AML-193 (cell line): ENCODE data around the gene CDH13.

Source experiments
- DNase-seq, 2 experiments: peaks; one replicate each; lab custom pipeline; 2025; lab: John Stamatoyannopoulos, UW

CDH13 gene

GRCh38 chr16:83622010-83622409 lies 995.2 kb downstream of the CDH13 start:
- no peak for DNase-seq

DNA sequence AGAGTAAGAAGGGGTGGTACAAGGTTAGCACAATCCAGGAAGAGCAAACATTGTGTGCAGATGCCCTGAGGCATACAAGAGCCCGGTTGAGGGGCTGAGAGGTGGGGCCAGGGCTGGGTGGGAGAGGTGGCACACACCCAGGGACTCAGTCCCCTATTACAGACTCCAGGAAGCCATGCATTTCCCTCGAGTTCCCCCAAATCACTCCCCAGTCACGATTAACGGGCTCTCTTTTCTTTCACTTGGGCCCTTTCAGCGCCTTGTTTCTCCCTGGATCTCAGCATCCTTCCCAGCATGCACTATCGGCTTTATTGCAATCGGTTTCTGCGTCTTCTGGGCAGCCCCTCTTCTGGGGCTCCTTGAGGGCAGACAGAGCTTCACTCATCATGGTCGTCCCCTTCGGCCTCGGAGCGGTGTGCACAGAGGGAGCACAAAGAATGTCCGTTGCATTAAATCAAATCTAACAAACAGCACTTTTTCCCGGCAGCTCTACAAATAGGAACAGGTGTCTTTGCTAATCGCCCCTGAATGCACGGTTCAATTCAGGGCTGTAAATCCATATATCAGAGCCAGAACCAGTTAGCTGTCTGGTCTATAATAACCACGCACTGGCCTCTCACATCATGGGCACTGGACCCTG lies 996.4 kb downstream of the CDH13 start:
- no peak for DNase-seq

DNA sequence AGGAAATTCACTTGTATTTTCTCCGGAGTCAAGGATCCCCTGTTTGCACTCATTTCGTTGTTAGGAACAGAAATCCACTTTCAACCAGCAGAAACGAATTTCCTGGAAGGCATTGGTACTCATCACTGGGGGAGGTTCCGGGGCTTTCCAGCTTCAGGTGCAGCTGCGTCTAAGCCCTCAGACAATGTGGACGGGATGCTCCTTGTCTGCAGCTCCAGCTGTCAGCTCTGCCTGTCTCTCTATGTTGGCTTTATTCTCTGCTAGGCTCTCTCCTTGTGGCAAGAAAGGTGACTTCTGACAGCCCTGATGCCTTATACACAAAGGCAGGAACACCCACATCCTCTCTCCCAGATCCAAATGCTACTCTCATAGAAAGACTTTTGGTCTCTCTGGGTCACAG lies 997.1 kb downstream of the CDH13 start:
- DNase-seq: no peak

- no peak for DNase-seq
These were observed 997.8 kb downstream of the CDH13 start for GRCh38 chr16:83624429-83625120.

DNA sequence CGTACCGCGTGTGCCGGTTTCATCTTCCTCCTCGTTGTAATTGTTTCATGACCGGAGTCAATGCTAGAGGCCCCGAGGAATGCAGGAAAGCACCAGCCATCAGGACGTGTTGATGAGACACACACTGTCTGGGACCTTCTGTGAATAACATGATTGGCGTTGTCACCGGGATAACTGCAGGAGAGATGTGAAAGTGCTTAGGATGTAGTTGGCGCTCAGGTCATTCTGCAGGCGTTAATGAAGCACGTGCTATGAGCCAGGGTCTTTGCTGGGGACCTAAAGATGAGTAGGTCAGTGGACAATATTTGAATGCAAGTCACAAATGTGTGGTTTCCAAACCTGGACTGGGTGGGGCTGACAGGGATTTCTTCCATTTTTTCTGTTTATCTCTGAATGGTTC lies 999.4 kb downstream of the CDH13 start:
- no peak for DNase-seq

DNA sequence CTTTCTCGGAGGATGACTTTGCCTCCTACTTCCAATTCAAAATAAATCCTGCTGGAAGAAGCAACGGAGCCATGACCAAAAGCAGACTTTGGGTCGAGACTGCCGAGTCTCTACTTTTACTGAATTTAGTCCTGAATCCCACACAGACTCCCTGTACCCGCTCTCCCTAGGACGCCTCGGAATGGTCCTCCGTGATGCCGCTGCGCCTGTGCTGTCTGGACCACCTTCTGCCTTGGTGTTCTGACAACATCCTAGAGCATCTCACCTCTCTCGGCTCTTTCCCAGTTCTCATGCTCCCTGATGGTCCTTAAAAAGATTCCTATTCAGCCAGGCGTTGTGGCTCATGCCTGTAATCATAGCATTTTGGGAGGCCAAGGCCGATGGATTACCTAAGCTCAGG lies 999.9 kb downstream of the CDH13 start:
- DNase-seq: no peak

GRCh38 chr16:83627996-83628395 lies 1001.2 kb downstream of the CDH13 start:
- no peak for DNase-seq

DNA sequence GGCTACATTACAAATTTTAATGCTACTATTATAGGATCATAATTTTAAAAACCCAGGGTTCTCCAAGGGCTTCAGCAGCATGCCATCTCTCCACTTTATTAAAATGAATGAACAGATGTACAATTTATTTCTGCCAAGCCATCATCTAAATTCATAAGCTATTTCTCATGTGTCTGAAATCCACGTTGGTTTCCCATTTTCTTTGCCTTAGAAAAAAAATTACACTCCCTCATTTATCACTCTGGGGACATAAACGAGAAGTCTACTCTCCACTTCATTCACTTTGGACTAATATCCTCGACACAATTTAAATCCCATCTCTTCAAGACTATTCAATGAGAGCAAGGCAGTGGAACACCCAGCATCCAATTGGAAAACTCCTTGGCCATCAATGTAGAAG lies 1002.7 kb downstream of the CDH13 start:
- no peak for DNase-seq

- no peak for DNase-seq
These were observed 1003.1 kb downstream of the CDH13 start for GRCh38 chr16:83629836-83630235.

DNA sequence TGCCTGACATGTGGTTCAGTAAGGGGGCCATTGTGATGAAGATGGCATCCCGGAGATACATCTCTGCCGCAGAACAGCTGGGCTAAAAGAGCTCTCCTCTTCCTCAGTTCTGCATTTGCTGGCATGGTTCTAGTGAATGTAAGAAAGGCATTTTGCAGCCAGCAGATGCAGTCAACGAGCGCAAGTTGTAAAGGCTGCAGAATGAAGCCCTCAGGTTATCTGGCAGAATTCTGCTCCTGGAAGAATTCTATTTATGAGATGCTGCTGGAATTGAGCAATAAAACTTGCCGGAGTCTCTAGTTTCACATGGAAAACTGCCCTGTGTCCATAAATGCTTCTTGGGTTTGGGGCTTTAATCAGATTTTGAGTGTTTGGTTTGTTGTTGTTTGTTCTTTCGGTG lies 1004.2 kb downstream of the CDH13 start:
- no peak for DNase-seq

GRCh38 chr16:83633286-83633685 lies 1006.5 kb downstream of the CDH13 start:
- DNase-seq: no peak

DNA sequence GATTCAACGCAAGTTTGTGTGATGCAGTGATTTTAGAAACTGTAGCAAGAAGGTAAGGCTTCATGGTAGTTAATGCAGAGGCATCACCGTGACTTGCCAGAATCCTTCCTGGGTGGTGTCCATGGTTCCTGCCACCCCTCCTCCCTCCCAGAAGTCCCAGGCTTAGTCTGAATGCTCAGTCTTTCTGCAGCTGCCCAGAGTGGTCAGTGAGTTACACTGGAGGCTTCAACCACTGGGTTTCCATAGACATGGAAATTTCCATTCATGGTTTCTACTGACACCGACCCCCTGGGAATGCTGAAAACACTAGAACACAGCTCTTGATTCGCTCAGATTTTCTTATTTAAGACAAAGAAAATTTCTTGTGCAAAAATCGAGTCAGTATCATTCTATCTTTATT lies 1021.6 kb downstream of the CDH13 start:
- no peak for DNase-seq

DNA sequence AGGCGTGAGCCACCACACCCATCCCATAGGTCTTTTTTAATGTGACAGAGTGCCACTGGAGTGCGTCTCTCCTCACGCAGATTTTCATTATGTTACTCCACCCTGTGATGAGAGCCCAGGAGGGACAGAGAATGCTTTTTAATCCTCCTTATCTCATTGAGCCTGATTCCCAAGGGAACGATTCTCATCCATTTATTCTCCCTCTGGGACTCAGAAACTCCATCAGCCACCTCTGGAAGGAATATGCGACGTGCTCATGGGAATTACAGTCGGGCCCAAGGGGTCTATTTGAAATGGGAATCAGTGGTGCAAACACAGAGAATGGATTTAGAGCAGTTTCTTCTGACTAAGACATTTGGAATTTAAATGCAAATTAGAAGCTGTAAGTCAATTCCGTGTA lies 1025.1 kb downstream of the CDH13 start:
- no peak for DNase-seq

DNA sequence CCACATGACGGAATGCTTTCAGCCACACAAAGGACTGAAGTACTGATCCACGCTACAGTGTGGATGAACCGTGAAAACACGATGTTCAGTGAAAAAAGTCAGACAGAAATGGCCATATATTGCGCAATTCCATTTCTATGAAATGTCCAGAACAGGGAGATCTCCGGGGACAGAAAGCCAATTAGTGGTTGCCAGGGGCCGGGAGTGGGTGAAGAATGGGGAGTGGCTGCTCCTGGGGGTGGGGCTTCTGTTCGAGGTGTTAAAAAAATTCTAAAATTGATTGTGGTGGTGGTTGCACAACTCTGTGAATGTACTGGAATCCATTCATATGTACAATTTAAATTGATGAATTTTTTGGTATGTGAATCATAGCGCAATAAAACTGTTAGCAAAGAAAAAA lies 1026.2 kb downstream of the CDH13 start:
- no peak for DNase-seq

DNA sequence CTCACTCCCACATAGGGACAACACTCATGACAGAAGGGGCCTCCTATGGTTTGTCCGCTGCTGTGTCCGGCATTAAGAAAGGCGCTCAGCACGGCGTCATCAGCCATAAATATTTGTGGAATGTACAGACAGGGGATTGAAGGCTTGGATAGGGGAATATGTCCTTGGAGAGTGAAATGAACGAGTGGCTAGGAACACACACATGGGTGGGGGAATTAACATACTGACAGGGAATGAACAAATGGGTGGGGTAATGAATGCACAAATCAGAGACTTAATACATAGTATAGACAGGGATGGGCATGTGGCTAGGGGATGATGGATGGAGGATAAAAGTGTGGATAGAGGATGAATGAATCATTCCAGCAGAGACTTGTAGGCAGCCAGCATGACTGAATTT lies 1027.0 kb downstream of the CDH13 start:
- DNase-seq: no peak

DNA sequence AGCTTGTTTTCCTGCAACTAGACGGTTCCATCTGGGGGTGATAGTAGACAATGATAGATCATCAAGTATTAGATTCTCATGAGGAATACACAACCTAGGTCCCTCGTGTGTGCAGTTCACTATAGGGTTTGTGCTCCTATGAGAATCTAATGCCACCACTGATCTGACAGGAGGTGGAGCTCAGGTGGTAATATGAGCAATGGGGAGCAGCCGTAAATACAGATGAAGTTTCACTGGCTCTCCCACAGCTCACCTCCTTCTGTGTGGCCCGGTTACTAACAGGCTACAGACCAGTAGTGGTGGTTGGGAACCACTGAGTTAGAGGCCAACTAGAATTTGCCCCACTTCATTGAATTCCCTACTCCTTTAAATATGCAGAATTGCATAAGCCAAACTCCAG lies 1033.5 kb downstream of the CDH13 start:
- DNase-seq: no peak

DNA sequence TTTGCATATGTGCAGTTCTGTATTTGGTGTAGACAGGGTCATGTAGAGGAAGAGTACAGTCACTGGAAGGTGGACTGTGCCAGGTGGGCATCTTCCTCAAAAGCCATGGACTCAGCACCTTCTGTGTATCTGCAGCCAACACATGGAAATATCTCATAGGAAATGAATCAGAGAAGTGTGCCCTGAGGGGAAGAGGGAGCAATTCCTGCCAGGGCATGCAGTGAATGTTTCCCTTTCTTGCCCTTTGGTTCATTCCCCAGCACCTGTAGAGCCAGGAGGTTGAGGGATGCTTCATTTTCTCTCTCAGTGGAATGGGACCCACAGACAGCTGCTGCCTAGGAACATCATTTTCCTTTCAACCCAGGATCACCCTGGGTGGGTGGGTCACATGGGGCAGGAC lies 1034.9 kb downstream of the CDH13 start:
- no peak for DNase-seq

GRCh38 chr16:83666449-83666848 lies 1039.7 kb downstream of the CDH13 start:
- DNase-seq: no peak

- no peak for DNase-seq
These were observed 1042.7 kb downstream of the CDH13 start for GRCh38 chr16:83669456-83669855.

DNA sequence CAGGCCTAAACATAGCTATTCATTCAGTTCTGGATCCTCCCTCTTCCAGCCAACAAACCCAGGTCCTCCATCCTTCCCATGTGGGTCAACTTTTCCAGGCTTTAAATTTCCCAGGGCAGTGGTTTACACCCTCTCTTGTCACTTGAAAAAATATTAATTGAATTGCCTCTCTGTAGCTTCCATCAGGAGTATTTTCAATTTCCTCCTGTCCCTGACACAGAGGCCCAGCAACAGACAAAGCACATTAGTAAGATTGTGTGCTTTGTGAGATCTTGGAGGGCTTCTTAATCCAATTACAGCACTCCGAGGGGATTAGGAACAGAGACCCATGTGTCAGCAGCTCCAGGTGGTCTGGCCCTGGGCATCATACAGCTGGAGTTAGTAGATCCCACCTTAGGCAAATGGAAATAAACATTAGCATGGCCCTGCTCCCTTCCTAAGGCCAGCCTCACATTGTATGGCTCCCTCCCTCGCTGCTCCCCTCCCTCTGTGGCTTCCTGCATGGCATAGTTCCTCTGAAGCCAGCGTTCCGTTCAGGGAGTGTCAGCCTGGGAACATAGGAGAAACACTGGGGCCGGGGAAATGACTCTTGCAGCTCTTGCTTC lies 1048.3 kb downstream of the CDH13 start:
- DNase-seq: no peak

GRCh38 chr16:83676086-83676485 lies 1049.3 kb downstream of the CDH13 start:
- DNase-seq: no peak

DNA sequence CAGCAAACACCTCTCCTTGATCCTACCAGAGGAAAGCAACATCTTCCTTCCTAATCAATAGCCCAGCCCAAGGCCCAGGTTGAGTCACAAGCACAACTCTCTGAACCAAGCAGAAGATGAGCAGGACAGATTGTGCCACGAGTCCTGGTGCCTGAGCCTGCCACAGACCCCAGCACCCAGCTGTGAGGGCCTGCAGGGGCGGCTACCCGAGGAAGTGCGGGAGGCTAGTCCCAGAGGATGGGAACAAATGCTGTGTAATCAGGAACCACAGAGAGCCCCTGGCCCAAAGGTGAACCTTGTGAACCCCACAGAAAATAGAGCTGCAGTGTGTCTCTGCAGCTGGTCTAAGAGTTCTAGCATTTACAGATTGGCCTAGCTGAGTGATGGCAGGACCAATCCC lies 1054.2 kb downstream of the CDH13 start:
- DNase-seq: no peak

DNA sequence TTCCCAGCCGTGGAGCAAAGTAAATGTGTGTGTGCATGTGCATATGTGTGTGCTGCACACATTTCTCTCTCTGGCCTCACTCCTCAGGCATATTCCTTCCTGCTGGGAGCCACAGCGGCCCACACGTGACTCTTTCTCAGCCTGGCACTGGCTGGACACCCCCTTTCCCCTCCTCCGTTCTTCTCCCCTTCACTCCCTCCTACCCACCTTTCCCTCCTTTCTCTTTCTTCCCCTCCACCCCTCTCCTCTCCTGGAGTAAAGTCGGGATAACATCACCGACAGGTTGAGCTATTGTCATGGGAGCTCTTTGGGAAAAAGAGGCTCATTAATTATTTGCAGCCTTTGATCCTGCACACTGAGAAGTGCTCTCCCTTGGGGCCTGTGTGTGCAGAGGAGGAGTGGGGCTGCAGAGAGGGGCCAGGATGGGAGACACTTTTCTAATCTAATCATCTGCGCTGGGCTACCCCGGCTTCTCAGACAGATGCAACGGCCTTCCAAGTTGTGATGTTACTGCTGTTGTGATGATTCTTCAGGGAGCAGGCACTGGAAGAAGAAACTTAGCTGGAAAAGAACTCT lies 1054.7 kb downstream of the CDH13 start:
- DNase-seq: no peak
